PC-9 (cell line): ENCODE measurements around the gene IL16.

Source experiments
- EZH2 ChIP-seq: fragments of 200-600 bp; sonication (generic); IDR thresholded peaks from 2 replicates; pipeline ENCODE4 v1.8.0; 2017; ENCODE audit warnings: antibody characterized with exemption, low read depth
- TF ChIP-seq, protein P1 (sequence below): fragments of 200-600 bp; sonication (generic); conservative IDR thresholded peaks from 2 replicates; pipeline ENCODE4 v1.6.1; 2017; ENCODE audit warnings: mixed run types, antibody characterized with exemption, mild to moderate bottlenecking, moderate library complexity

DNA sequence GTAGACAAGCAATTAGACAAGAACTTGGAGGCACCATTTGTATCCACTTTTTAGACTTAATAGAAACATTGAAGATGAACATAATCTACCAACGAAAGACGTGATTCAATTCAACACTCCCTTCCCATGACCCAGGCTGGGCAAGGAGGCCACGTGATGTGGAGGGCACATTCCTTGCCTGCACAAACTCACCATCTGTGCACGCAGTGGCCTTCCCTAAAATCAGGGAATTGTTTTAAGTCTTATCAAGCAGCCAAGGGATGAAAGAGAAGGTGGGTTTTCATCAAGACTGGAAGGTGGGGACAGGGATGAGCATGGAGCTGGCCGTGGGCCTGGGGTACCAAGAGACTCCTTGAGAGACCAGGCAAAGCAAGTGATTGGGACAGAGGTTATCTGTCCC lies 113.8 kb downstream of the IL16 start:
- TF ChIP-seq, protein P1, sequence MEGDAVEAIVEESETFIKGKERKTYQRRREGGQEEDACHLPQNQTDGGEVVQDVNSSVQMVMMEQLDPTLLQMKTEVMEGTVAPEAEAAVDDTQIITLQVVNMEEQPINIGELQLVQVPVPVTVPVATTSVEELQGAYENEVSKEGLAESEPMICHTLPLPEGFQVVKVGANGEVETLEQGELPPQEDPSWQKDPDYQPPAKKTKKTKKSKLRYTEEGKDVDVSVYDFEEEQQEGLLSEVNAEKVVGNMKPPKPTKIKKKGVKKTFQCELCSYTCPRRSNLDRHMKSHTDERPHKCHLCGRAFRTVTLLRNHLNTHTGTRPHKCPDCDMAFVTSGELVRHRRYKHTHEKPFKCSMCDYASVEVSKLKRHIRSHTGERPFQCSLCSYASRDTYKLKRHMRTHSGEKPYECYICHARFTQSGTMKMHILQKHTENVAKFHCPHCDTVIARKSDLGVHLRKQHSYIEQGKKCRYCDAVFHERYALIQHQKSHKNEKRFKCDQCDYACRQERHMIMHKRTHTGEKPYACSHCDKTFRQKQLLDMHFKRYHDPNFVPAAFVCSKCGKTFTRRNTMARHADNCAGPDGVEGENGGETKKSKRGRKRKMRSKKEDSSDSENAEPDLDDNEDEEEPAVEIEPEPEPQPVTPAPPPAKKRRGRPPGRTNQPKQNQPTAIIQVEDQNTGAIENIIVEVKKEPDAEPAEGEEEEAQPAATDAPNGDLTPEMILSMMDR = no peak
- TF ChIP-seq EZH2 = no peak
